Measurements from ENCODE around the gene MRPL58.
"Not testable (repeated sequence)": the region's sequence is repeated elsewhere in the genome, so short reads cannot be mapped to it uniquely, and the experiment has no call there.

The MRPL58 gene

DNA sequence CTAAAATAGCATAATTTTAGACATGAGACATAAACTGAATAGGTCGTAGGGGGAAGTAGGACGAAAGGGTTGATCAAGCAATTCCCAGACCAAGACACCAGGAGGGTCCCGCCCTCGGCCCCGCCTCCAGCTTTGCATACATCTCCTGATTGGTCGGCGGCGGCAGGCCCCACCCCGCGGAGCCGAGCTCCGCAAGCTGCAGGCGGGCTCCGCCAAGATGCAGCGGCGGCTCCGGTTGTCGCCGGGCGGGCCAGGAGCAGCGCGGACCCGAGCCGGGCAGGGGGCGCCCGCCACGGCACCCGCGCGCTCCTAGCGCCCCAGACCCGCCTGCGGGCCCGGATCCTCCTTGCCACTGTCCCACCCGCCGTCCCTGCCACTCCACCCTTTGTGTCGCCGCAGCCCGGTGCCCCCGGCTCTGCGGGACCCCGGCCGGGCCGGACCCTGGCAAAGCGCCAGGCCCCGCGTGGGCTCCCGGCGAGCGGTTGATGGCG lies 25.0 kb upstream of the MRPL58 start, which contains the start of gene CDR2L:
Gene CDR2L (plus strand): TSS at position 215 of the 491 bp plus-strand sequence. CDS start 412 bp downstream, outside the sequence.
- DNase-seq (ENCODE audit: low read depth): peak; percentile 58

DNA sequence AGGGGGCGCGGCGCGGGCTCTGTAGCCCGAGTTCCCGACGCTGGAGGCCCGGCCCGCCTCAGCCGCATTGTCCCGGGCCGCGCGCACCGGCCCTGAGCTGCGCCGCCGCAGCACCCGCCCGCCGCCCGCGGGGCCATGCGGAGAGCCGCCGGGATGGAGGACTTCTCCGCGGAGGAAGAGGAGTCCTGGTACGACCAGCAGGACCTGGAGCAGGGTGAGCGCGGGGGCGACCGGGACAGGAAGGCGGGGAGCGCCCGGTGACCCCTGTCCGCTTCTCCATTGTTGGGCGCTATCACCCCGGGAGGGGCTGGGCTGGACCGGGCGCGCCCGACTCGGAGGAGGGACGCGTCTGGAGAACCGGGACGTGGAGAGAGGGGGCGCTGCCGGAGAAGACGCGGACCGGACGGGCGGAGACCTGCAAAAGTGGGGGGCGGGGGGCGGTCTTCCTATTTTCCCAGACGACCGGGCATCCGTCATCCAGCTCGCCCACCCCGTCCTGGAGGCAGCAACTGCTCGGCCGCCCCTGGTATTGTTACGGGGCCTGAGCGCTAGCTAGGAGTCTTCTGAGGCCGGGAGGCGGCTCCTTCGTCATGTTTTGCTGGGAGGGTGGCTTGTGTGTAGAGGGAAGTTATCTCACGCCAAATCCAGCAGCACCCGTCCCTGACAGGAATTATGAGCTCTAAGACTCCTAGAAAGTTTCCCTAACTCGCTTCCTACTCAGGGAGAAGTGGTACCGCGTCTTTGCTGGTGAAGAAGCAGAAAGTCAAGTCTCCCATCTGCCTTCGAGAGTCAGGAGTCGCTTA lies 24.4 kb upstream of the MRPL58 start:
- no peak for DNase-seq (ENCODE audit: low read depth)

DNA sequence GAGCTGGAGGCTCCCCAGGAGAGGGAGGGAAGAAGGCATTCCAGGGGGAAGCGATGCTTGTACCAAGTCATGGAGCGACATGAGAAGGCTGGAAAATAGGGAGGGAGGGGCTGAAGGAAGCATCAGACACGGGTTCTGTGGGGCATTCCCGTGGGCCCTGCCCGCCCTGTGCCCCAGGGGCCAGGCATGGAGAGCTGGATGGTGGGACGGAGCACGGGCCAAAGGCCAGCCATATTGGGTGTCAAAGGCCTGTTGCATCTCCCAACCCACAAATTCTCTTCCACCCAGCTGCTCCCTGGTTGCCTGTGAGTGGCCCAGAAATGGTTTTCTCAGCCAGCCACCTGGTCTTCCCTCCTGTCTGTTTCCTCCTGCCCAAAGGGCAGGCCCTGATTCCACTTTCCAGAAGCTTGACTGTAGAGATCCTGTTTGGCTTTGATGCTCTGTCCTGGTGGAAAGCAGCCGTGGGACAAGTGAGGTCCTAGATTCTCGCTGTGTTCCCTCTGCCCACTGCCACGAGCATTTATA lies 21.8 kb upstream of the MRPL58 start:
- DNase-seq (ENCODE audit: low read depth): no peak

DNA sequence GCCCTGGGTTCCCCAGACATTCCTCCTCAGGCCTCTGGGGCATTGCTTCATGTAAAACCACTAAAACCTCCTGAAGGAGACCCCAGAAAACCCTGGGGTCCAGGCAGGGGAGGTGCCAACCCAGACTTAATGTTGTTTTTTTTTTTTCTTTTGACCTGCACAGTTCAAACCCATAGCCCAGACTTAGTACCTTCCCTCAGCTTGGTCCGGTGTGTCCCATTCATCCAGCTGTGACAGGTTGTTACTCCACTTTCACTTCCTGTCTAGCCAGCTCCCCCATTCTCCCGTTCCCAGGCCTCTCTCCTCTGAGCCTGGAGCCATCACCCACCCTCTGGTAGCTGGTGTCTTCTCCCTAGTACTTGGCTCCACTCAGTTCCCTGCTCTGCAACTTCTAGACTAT lies 20.2 kb upstream of the MRPL58 start:
- no peak for DNase-seq (ENCODE audit: low read depth)

DNA sequence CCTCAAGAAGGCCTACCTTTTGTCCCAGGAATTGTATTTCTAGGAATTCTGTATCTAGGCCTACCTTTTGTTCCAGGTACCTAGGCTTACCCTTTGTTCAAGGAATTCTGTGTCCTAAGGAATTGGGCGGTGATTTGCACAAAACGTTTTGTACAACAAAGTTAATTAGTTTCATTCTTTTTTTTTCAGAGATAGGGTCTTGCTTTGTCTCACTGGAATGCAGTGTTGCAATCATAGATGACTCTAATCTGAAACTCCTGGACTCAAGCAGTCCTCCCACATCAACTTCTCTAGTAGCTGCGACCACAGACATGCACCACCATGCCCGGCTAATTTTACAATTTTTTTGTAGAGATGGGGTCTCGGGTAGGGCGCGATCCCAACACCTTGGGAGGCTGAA lies 18.0 kb upstream of the MRPL58 start:
- DNase-seq (ENCODE audit: low read depth): no peak

DNA sequence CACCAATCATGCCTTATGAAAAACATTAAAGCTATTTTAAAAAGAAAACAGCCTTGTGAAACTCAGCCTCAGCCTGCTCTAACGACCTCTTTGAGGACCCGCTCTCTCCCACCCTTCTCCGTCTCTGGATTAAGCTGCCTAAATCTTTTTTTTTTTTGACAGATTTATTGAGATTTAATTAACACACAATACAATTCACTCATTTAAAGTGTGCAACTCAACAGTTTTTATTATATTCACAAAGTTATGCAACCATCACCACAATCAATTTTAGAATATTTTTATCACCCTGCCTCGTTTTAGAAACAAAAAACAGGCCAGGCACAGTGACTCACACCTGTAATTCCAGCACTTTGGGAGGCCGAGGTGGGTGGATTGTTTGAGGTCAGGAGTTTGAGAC lies 16.6 kb upstream of the MRPL58 start:
- DNase-seq (ENCODE audit: low read depth): no peak

DNA sequence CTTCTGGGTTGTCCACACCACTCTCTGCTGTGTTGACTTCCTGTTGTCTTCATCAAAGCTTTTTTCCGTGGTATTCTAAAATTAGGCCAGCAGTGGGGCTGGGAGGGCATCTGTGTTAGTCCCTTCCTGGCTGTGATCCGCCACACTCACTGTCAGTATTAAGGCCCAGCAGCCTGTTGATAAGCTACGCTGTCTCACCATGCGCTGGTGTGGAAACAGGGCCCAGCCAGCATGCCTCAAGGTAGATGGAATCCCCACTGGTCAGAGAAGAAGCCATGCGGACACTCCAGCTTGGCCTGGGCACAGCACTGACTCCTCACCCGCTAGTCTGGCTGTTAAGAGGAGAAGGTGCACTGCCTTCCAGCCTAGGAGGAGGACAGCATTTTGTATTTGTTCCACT lies 13.7 kb upstream of the MRPL58 start:
- DNase-seq (ENCODE audit: low read depth): no peak

DNA sequence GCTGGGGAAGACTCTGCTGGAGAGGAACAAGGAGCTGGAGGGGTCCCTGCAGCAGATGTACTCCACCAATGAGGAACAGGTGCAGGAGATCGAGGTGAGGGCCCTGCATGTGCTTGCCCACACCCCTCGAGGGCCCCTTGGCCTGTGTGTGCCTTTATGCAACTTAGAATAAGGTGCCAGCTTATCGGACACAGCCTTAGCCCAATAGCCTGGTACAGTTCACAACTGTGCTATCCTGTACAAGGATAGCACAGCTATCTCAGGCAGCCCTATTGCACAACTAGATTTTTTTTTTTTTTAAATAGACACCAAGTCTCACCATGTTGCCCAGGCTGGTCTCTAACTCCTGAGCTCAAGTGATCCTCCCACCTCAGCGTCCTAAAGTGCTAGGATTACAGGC lies 12.9 kb upstream of the MRPL58 start:
- DNase-seq (ENCODE audit: low read depth): no peak

DNA sequence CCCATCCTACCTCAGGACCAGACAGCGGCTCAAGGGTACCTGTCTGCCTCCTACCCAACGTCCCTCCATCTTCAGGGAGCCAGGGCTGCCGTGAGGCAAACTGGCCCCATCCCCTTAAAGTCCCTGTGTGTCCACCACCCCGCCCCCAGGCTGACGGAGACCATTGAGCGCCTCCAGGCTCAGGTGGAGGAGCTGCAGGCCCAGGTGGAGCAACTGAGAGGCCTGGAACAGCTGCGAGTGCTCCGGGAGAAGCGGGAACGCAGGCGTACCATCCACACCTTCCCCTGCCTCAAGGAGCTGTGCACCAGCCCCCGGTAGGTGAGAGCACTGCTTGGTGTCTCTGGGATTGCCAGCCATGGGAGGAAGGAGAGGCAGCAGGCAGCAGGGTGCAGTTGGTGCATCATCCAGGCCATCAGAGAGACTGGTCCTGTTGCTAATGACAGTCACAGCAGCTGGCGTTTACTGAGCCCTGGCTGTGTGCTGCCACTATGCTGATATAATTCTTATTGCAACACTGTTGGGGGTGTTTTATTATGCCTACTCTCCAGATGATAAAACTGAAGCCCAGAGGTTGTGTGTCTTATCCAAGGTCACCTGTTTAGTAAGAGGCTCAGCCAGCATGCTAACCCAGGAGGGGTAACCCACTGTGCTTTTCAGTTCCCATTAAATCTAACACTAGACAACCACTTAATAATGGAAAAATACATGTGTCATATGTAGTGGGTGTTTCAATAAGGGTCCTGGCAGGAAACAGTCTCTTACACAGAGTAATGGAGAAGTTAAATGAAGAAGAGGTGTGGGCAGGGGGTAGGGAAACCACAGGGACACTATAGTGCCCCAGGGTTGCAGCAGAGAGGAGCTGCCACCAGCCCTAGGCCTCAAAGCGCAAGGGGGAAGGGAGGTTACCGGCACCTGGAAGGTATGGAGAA lies 10.3 kb upstream of the MRPL58 start:
- DNase-seq (ENCODE audit: low read depth): no peak

DNA sequence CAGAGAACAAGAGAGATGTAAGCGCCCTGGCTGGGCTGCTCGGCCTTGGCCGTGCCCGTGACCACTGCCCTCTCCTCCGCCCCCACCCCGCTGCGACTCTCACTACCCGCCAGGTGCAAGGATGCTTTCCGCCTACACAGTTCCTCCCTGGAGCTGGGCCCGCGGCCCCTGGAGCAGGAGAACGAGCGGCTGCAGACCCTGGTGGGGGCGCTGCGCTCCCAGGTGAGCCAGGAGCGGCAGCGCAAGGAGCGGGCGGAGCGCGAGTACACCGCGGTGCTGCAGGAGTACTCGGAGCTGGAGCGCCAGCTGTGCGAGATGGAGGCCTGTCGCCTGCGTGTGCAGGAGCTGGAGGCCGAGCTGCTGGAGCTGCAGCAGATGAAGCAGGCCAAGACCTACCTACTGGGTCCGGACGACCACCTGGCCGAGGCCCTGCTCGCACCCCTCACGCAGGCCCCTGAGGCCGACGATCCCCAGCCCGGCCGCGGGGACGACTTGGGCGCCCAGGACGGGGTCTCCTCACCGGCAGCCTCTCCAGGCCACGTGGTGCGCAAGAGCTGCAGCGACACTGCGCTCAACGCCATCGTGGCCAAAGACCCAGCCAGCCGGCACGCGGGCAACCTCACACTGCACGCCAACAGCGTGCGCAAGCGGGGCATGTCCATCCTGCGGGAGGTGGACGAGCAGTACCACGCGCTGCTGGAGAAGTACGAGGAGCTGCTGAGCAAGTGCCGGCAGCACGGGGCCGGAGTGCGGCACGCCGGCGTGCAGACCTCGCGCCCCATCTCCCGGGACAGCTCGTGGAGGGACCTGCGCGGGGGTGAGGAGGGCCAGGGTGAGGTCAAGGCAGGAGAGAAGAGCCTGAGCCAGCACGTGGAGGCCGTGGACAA lies 9.2 kb upstream of the MRPL58 start:
- no peak for DNase-seq (ENCODE audit: low read depth)

DNA sequence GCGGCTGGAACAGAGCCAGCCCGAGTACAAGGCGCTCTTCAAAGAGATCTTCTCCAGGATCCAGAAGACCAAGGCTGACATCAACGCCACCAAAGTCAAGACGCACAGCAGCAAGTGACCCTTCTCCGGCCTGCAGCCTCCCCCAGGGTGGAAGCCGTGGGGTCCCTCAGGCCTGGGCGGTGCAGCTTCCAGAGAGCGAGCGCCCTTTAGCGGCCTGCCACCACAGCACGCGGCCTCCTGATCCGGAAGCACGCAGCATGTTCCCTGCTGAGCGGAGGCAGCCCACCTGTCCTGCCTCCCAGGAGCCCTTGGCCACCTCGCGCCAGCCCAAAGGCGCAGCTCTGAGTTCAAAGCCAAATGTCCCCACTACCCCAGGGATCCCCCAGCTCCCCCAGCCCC lies 8.5 kb upstream of the MRPL58 start:
- DNase-seq (ENCODE audit: low read depth): no peak

DNA sequence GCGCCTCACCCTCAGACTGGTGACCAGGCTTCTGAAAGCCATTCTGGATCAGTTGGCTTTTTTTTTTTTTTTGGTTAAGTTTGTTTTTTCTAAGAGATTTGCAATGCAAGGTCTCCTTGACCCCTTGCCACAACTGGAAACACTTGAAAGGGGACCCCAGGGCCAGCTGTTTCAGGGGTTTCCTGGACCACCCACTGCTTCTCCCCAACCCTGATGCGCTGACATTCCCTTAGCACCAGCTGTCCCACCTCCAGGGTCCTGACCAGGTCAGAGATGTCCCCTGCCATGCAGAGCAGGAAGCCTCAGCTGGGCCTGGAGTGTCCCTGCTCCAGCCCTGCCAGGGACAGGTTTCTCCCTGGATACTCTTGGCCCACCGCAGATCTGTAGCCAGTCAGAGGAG lies 8.1 kb upstream of the MRPL58 start:
- DNase-seq (ENCODE audit: low read depth): no peak

DNA sequence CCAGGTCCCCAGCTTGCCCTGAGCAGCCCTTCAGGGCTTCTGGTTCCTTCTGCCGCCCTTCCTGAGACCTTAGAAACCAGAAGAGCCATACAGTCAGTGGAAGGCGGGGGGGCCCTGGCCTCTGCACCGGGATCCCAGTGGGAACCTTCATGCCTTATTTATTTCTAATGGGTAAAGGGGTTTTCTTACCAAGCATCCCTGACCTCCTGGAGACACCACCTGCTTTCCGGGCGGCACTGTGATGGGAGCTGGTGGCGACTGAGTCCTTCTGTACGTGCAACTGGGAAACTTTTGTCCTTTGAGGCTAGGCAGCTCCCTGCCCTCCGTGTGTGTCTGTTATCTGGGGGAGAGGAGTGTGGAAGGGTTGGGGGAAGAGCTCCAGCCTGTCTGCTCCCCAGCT lies 7.2 kb upstream of the MRPL58 start:
- no peak for DNase-seq (ENCODE audit: low read depth)

DNA sequence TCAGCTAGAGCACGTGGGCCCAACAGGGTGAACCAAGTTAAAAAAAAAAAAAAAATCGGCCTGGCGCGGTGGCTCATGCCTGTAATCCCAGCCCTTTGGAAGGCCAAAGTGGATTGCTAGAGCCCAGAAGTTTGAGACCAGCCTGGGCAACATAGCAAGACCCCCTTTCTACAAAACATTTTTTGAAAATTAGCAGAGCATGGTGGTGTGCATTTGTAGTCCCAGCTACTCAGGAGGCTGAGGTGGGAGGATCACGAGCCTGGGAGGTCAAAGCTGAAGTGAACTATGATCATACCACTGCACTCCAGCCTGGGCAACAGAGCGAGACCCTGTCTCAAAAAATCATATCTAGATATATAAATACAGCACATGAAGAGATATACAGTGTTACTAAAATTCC lies 6.4 kb upstream of the MRPL58 start:
- DNase-seq (ENCODE audit: low read depth): not testable (repeated sequence)

DNA sequence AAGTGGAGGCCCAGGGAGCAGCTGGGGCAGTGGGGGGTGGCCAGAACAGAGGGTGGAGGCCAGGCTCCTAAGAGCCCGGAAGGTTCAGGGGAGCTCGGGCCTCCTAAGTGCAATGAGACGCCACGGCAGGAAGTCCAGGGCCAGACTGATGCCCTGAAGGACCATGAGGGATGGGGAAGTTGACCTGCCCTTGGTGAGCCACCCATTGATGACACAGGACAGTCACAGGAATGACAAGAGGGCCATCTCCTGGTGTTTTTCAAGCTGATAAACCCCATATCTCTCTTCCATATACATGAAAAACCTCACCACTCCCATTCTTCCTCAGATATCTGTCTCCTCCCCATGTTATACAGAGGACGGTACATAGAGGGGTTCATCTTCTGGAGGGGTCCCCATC lies 5.8 kb upstream of the MRPL58 start:
- no peak for DNase-seq (ENCODE audit: low read depth)

DNA sequence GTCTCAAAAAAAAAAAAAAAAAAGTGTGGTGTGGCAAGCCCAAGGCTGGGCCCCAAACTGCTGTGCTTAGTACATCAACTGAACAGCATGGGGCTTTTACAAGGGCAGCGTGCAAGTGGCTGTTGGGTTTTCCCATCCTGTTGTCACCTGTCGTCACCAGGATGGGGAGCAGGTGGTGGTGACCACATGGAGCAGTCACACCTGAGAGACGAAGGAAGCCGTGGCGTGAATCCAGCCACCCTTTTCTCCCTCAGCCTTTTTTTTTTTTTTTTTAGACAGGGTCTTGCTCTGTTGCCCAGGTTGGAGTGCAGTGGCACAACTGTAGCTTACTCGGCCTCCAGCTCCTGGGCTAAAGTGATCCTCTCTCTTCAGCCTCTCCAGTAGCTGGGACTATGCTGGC lies 4.1 kb upstream of the MRPL58 start:
- no peak for DNase-seq (ENCODE audit: low read depth)

DNA sequence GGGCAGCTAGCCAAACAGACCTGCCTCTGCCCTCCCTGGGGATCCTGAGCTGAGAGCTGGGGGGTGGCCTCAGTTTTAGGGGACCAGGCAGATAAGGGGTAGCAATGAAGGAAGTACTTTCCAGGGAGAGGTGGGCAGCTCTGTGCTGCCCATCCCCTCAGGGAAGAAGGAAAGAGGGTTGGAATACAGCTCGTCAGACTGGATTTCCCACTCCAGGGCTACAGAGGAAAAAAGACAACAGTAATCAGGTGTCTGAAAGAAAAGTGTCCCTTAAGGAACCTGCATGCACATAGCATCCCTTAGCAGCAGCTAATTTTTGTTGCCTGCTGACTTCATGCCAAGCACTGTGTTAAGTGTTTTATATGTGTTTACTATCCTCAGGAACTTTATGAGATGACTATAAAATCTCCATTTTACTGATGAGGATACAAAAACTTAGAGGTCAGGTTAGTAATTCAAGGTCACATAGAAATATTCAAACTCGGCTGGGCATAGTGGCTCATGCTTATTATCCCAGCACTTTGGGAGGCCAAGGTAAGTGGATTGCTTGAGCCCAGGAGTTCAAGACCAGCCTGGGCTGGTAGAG lies 3.2 kb upstream of the MRPL58 start:
- DNase-seq (ENCODE audit: low read depth): no peak

DNA sequence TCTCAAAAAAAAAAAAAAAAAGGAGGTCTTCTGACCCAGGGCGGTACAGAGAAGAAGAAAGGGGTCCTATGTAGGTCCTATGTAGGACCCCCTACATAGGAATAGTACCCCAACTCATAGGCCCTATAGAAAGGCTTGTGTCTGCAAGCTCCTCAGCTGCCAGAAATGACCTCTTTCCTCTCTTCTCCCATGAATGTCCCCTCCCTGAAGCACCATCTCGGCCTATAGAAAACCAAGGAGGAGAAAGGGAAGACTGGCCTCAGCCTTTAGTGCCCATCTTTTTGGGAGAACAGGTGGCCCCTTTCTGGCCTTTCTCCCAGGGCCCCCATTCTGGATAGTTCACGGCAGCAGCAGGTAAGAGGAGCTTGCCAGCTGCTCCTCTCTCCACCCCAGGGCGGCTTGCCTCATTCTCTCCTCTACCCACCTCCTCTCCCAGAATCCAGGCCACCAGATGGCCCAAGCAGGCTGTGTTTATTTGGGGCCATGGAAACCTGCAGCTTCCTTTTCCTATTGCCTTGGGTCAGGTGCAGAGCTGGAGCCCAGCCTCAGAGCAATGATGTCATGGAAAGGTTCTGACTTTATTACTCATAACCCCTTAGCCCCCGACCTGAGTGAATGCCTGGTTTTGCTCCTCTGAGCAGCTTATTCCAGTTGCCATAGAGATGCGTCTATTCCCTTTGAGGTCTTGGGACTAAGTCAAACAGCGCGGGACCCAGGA lies 1.6 kb upstream of the MRPL58 start:
- DNase-seq (ENCODE audit: low read depth): no peak

DNA sequence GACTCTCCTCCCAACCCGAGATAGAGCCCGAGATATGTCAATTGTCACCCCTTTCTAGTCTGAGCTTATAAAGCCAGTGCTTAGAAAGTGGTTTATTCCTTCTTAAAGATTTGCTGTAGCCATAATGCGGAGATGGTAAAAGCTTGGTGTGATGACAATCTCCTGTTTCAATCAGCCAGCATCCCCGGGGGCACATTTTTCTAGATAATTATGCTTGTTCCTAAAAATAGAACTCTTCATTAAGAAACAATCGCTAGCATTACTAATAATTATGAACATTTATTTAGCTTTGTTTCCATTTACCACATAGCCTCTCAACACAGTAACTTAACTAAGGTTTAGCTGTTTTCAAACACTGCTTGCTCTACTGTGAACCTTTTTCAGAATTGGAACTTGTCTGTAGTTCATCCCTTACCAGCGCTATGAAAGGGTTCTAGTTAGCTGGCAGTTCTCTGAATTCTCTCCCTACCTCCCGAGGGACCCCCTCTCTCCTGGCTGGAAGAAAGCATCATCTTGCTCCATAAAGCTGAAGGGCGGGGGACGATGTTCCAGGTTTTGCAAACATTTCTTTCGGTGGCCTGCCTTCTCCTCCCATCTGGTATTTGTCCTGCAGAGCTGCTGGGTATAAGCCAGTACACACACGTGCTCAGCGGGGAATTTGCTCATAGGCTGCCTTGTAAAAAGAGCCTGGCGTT lies 922 bp upstream of the MRPL58 start:
- no peak for DNase-seq (ENCODE audit: low read depth)

DNA sequence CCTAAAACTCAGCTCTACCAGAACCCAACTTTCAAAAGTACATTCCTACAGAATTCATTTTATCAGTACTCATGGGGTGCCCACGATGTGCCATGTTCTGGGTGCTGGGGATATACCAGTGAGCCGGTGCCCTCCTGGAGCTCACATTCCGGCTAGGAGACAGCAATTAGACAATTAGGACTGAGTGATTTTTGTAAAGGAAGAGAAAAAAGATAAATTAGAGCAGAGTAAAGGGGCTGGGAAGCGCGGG lies 449 bp upstream of the MRPL58 start:
- no peak for DNase-seq (ENCODE audit: low read depth)

Data from HS-5 (cell line).